ENCODE measurements around the gene MRPL20. TPM values are rescaled to one million over a fixed set of nuclear protein-coding genes. Genes with fewer than 3 reads are reported as not detected.

Gene MRPL20
- total RNA-seq, 1 experiment from 2014 or later = 90.8 TPM

DNA sequence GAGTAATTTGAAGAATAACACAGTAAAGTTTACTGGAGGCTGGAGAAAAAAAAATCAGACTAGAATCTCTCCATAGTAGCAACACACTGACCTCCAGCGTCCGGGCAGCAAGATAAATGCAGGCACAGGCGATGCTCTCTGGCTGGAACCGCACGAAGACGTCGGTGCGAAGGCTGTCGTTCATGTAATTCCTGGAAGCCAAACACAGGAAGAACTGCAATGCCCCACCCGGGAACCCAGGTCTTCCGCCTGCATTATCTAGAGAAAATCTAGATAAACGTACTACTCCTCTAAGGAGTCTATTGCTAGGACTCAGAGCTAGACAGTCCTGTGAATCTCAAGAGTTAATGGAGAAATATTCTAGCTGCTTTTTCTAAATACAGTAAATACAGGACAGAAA lies 16.4 kb downstream of the MRPL20 start:
- Histone ChIP-seq H3K27ac (no peak overlapping the region), H3K9me3 (ENCODE audit: insufficient read depth, low read depth) (no peaks in the 10 kb centered on the region), H3K4me3 (no peak overlapping the region), H3K9me2 (ENCODE audit: insufficient read depth) (no peaks in the 10 kb centered on the region), H3K79me2 (ENCODE audit: low read depth) (peaks cover 14% of the 10 kb centered on the region; the same call in 1 of the 2 replicates), H3K27me3 (ENCODE audit: insufficient read depth, low read depth) (no peaks in the 10 kb centered on the region), H3F3A (ENCODE audit: insufficient read depth, low read depth) (peaks cover 33% of the 10 kb centered on the region; the same call in 1 of the 2 replicates), H2AFZ (no peak overlapping the region), H3K4me1 (replicated peaks; ENCODE audit: insufficient read depth) (no peaks in the 10 kb centered on the region), H3K4me2 (no peak overlapping the region), H4K20me1 (ENCODE audit: insufficient read depth) (peaks cover 18% of the 10 kb centered on the region), H3K36me3 (ENCODE audit: low read depth) (peaks cover 52% of the 10 kb centered on the region)
- intact Hi-C loops (cut with micrococcal nuclease; ENCODE audit: unreplicated experiment) = no loop called here
- POLR2A ChIA-PET (ENCODE audit: unreplicated experiment) = no interaction called here
- TF ChIP-seq, protein P1, sequence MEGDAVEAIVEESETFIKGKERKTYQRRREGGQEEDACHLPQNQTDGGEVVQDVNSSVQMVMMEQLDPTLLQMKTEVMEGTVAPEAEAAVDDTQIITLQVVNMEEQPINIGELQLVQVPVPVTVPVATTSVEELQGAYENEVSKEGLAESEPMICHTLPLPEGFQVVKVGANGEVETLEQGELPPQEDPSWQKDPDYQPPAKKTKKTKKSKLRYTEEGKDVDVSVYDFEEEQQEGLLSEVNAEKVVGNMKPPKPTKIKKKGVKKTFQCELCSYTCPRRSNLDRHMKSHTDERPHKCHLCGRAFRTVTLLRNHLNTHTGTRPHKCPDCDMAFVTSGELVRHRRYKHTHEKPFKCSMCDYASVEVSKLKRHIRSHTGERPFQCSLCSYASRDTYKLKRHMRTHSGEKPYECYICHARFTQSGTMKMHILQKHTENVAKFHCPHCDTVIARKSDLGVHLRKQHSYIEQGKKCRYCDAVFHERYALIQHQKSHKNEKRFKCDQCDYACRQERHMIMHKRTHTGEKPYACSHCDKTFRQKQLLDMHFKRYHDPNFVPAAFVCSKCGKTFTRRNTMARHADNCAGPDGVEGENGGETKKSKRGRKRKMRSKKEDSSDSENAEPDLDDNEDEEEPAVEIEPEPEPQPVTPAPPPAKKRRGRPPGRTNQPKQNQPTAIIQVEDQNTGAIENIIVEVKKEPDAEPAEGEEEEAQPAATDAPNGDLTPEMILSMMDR (conservative IDR thresholded peaks at IDR 0.05) = no peak
- TF ChIP-seq EZH2 (IDR thresholded peaks at IDR 0.05; ENCODE audit: low read depth) = no peak
- no TSS peak for BruUV-seq (replicated peaks)
- CTCF ChIA-PET = no interaction called here
- no peak for DNase-seq

DNA sequence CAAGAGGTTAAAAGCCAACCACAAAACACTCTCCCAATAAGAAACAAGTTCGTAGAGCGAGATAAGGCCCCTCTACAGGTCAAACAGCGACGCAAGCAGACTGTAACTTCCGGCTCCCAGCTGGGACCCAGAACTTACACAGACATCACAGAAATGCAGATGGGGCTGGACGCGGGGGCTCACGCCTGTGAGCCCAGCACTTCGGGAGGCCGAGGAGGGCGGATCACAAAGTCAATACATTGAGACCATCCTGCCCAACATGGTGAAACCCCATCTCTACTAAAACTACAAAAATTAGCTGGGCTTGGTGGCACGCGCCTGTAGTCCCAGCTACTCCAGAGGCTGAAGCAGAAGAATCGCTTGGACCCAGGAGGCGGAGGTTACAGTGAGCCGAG lies 19.0 kb downstream of the MRPL20 start:
- H3K9me3 ChIP-seq (ENCODE audit: insufficient read depth, low read depth) = no peaks in the 10 kb centered on the region
- no peak overlapping the region for H3K4me3 ChIP-seq
- H3K36me3 ChIP-seq (ENCODE audit: low read depth) = peaks cover 42% of the 10 kb centered on the region
- no peak overlapping the region for H3K4me2 ChIP-seq
- CTCF ChIA-PET = no interaction called here
- intact Hi-C loops (cut with micrococcal nuclease; ENCODE audit: unreplicated experiment) = no loop called here
- BruUV-seq (replicated peaks) = no TSS peak
- peaks cover 6% of the 10 kb centered on the region; the same call in 1 of the 2 replicates for H3K79me2 ChIP-seq (ENCODE audit: low read depth)
- H3K27ac ChIP-seq = no peak overlapping the region
- H4K20me1 ChIP-seq (ENCODE audit: insufficient read depth) = peaks cover 6% of the 10 kb centered on the region; the same call in 1 of the 2 replicates
- TF ChIP-seq, protein P1 (conservative IDR thresholded peaks at IDR 0.05) = no peak
- no peak for TF ChIP-seq EZH2 (IDR thresholded peaks at IDR 0.05; ENCODE audit: low read depth)
- H3F3A ChIP-seq (ENCODE audit: insufficient read depth, low read depth) = peaks cover 21% of the 10 kb centered on the region; the same call in 1 of the 2 replicates
- no peaks in the 10 kb centered on the region for H3K27me3 ChIP-seq (ENCODE audit: insufficient read depth, low read depth)
- POLR2A ChIA-PET (ENCODE audit: unreplicated experiment) = interaction anchor here (1.0 kb wide), 1 partner anchor 38 kb away, joined by 3 read pairs; no protein-coding TSS in a partner anchor
- H3K4me1 ChIP-seq (replicated peaks; ENCODE audit: insufficient read depth) = no peaks in the 10 kb centered on the region
- no peak for DNase-seq
- no peak overlapping the region for H2AFZ ChIP-seq
- H3K9me2 ChIP-seq (ENCODE audit: insufficient read depth) = no peaks in the 10 kb centered on the region

DNA sequence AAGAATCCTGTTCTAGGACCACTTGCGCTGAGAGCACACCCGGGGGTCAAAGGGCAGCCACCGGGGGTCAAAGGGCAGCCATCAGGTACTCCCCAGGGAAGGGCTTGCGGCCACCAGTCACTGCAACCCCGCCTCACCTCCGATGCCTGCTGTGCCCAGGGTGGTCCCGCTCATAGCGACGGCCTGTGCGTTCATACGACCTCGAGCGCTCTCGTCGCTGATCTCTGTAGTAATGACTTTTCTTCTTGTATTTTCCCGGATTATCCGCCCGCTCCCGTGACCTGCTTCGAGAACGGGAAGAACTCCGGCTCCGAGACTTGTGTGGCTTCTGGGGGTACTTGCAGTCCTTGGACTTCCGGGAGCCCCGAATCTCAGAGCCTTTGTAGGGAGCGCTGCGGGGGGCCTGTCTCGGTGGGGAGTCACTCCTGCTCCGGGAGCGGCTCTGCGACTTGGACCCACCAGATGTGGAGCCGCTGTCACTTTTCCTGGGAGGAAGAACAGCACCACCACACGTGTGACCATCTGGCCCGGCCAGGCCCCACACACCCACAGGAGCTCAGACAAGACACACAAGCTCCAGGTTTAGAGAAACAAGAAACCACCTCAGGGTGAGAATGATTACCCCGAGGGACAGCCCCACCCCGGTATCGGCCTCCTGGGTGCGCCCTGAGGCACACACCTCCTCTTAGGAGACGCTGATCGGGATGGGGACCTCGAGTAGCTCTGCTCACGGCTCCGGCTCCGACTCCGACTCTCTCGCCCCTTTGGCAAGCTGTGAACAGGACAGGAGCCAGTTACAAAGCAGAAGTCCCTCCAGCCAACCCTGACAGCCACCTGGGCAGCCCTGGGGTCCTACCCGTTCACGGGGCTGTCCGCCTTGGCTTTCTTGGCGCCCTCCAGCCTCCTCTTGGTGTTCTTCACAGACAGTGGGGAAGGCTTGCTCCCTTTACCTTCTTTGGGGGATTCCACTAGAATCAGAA lies 19.7 kb downstream of the MRPL20 start:
- Histone ChIP-seq H3K4me1 (replicated peaks; ENCODE audit: insufficient read depth) (no peaks in the 10 kb centered on the region), H3K9me2 (ENCODE audit: insufficient read depth) (no peaks in the 10 kb centered on the region), H3K36me3 (ENCODE audit: low read depth) (peaks cover 36% of the 10 kb centered on the region), H3K4me2 (no peak overlapping the region), H3K9me3 (ENCODE audit: insufficient read depth, low read depth) (no peaks in the 10 kb centered on the region), H3K27ac (no peak overlapping the region), H2AFZ (no peak overlapping the region), H3K4me3 (no peak overlapping the region), H3K79me2 (ENCODE audit: low read depth) (peaks cover 13% of the 10 kb centered on the region; the same call in 1 of the 2 replicates), H3F3A (ENCODE audit: insufficient read depth, low read depth) (peaks cover 15% of the 10 kb centered on the region; the same call in 1 of the 2 replicates), H3K27me3 (ENCODE audit: insufficient read depth, low read depth) (no peaks in the 10 kb centered on the region), H4K20me1 (ENCODE audit: insufficient read depth) (peaks cover 5% of the 10 kb centered on the region; the same call in 1 of the 2 replicates)
- POLR2A ChIA-PET (ENCODE audit: unreplicated experiment) = interaction anchor here (1.0 kb wide), 1 partner anchor 39 kb away, joined by 3 read pairs; no protein-coding TSS in a partner anchor
- intact Hi-C loops (cut with micrococcal nuclease; ENCODE audit: unreplicated experiment) = no loop called here
- CTCF ChIA-PET = no interaction called here
- no peak for DNase-seq
- BruUV-seq (replicated peaks) = no TSS peak
- TF ChIP-seq, protein P1 (conservative IDR thresholded peaks at IDR 0.05) = no peak
- no peak for TF ChIP-seq EZH2 (IDR thresholded peaks at IDR 0.05; ENCODE audit: low read depth)

All from PC-9 (cell line).